Activated CD4-positive, alpha-beta T cell treated with anti-CD3 and anti-CD28 coated beads for 36 hours (primary cell): Measurements from ENCODE around the gene VSIG1. TPM values are rescaled to one million over a fixed set of nuclear protein-coding genes. Genes with fewer than 3 reads are reported as not detected.
A peak's percentile ranks its signal among the peaks of the same experiment; 100 is the strongest.

Source experiments
- ATAC-seq: fragments of 200-7000 bp; cut with Tn5 transposase; one replicate; pipeline ENCODE4 v1.10.0; 2021; ENCODE audit warnings: mild to moderate bottlenecking, moderate library complexity
- CTCF ChIA-PET: fragments of 350-600 bp; sonication (Branson Sonifier 250); formaldehyde crosslinking; loops from one replicate; lab custom pipeline; 2021; ENCODE audit warnings: antibody characterized with exemption; lab: Charles Lee
- POLR2A ChIA-PET: fragments of 350-600 bp; sonication (Branson Sonifier 250); formaldehyde crosslinking; loops from one replicate; lab custom pipeline; 2021; ENCODE audit warnings: antibody characterized with exemption, inconsistent platforms; lab: Charles Lee
- DNase-seq: peaks from one replicate; pipeline ENCODE4 v3.0.0-alpha.2; 2020
- H3K27ac Mint-ChIP-seq: one replicate; pipeline ENCODE4 v1.8.0; 2021; ENCODE audit warnings: mixed read lengths
- H3K27me3 Mint-ChIP-seq: one replicate; pipeline ENCODE4 v1.8.0; 2021; ENCODE audit warnings: mixed read lengths
- H3K36me3 Mint-ChIP-seq: one replicate; pipeline ENCODE4 v1.8.0; 2021; ENCODE audit warnings: low read depth, mixed read lengths
- H3K4me1 Mint-ChIP-seq: one replicate; pipeline ENCODE4 v1.8.0; 2021; ENCODE audit warnings: mixed read lengths
- H3K4me3 Mint-ChIP-seq: one replicate; pipeline ENCODE4 v1.8.0; 2021; ENCODE audit warnings: mild to moderate bottlenecking, moderate library complexity, mixed read lengths
- H3K9me3 Mint-ChIP-seq: one replicate; pipeline ENCODE4 v1.8.0; 2021; ENCODE audit warnings: low read depth, mixed read lengths
- intact Hi-C, 2 experiments: fragments of 100-400 bp; cut with DNase I in 1 of 2; cut with micrococcal nuclease in 1 of 2; formaldehyde crosslinking; loops; one replicate each; pipeline versions ENCODE4 v1.14.2 to v1.15.1; 2022 to 2024; cut with DNase I, micrococcal nuclease
- total RNA-seq, 2 experiments: library from RNA; stranded (reverse); gene quantifications; one replicate each; pipeline ENCODE4 v1.2.3, GENCODE V29; 2021

Gene VSIG1
- total RNA-seq, 2 experiments from 2014 or later, result 0.75 to 2.1 TPM

- Mint-ChIP-seq H3K4me3 (no peak overlapping the region), H3K27me3 (no peaks in the 10 kb centered on the region), H3K36me3 (no peaks in the 10 kb centered on the region), H3K9me3 (no peaks in the 10 kb centered on the region), H3K27ac (no peak overlapping the region), H3K4me1 (peaks cover 63% of the 10 kb centered on the region)
- ATAC-seq (no peak), DNase-seq (no peak)
- CTCF ChIA-PET, result no interaction called here
- intact Hi-C loops, result no loop called here
- POLR2A ChIA-PET, result no interaction called here
Measured at GRCh38 chrX:108028854-108029253, 16.0 kb upstream of the VSIG1 start.

- intact Hi-C loops, result no loop called here
- ATAC-seq, result peak; percentile 79
- no peaks in the 10 kb centered on the region for H3K27me3 Mint-ChIP-seq
- no peaks in the 10 kb centered on the region for H3K9me3 Mint-ChIP-seq
- no peak overlapping the region for H3K4me3 Mint-ChIP-seq
- H3K27ac Mint-ChIP-seq, result peak overlapping the region; percentile 25
- peaks cover 60% of the 10 kb centered on the region for H3K4me1 Mint-ChIP-seq
- no peaks in the 10 kb centered on the region for H3K36me3 Mint-ChIP-seq
- POLR2A ChIA-PET, result interaction anchor here (0.7 kb wide), 1 partner anchor 23 kb away, joined by 3 read pairs; no protein-coding TSS in a partner anchor
- no peak for DNase-seq
- CTCF ChIA-PET, result interaction anchor here (0.7 kb wide), 1 partner anchor 9 kb away, joined by 3 read pairs; no protein-coding TSS in a partner anchor
Measured at GRCh38 chrX:108029928-108030711, 14.7 kb upstream of the VSIG1 start.

- H3K27ac Mint-ChIP-seq, result no peak overlapping the region
- no peaks in the 10 kb centered on the region for H3K9me3 Mint-ChIP-seq
- peaks cover 64% of the 10 kb centered on the region for H3K4me1 Mint-ChIP-seq
- H3K27me3 Mint-ChIP-seq, result no peaks in the 10 kb centered on the region
- H3K36me3 Mint-ChIP-seq, result no peaks in the 10 kb centered on the region
- intact Hi-C loops, result no loop called here
- no peak for DNase-seq
- H3K4me3 Mint-ChIP-seq, result no peak overlapping the region
- POLR2A ChIA-PET, result no interaction called here
- CTCF ChIA-PET, result interaction anchor here (1.0 to 1.9 kb wide), 2 partner anchors 11 to 12 kb away, joined by 4 to 5 read pairs; no protein-coding TSS in a partner anchor
- no peak for ATAC-seq
Measured at GRCh38 chrX:108032944-108033343, 11.9 kb upstream of the VSIG1 start.

- Mint-ChIP-seq H3K36me3 (no peaks in the 10 kb centered on the region), H3K4me1 (peaks cover 62% of the 10 kb centered on the region), H3K27me3 (no peaks in the 10 kb centered on the region), H3K4me3 (no peak overlapping the region), H3K27ac (no peak overlapping the region), H3K9me3 (no peaks in the 10 kb centered on the region)
- POLR2A ChIA-PET, result no interaction called here
- ATAC-seq (no peak), DNase-seq (no peak)
- CTCF ChIA-PET, result interaction anchor here (1.0 kb wide), 2 partner anchors 13 to 15 kb away, joined by 3 to 4 read pairs; no protein-coding TSS in a partner anchor
- intact Hi-C loops, result no loop called here
Measured at GRCh38 chrX:108033890-108034289, 11.0 kb upstream of the VSIG1 start.

- Mint-ChIP-seq H3K4me3 (no peak overlapping the region), H3K27ac (no peak overlapping the region), H3K9me3 (no peaks in the 10 kb centered on the region), H3K4me1 (peaks cover 55% of the 10 kb centered on the region), H3K27me3 (no peaks in the 10 kb centered on the region), H3K36me3 (no peaks in the 10 kb centered on the region)
- DNase-seq, result no peak
- CTCF ChIA-PET, result interaction anchor here (1.0 kb wide), 1 partner anchor 16 kb away, joined by 3 read pairs; no protein-coding TSS in a partner anchor
- intact Hi-C loops, result no loop called here
- POLR2A ChIA-PET, result no interaction called here
- ATAC-seq, result no peak
Measured at GRCh38 chrX:108034725-108035124, 10.1 kb upstream of the VSIG1 start.

- ChIA-PET POLR2A (no interaction called here), CTCF (interaction anchor here (1.4 to 1.8 kb wide), 2 partner anchors 12 to 14 kb away, joined by 3 to 4 read pairs; no protein-coding TSS in a partner anchor)
- no peaks in the 10 kb centered on the region for H3K9me3 Mint-ChIP-seq
- DNase-seq (no peak), ATAC-seq (peak; percentile 81)
- peaks cover 42% of the 10 kb centered on the region for H3K4me1 Mint-ChIP-seq
- no peak overlapping the region for H3K4me3 Mint-ChIP-seq
- H3K27ac Mint-ChIP-seq, result no peak overlapping the region
- H3K27me3 Mint-ChIP-seq, result no peaks in the 10 kb centered on the region
- no peaks in the 10 kb centered on the region for H3K36me3 Mint-ChIP-seq
- intact Hi-C loops, result no loop called here
Measured at GRCh38 chrX:108036298-108036973, 8.4 kb upstream of the VSIG1 start.

- H3K36me3 Mint-ChIP-seq, result no peaks in the 10 kb centered on the region
- H3K27ac Mint-ChIP-seq, result no peak overlapping the region
- no peaks in the 10 kb centered on the region for H3K9me3 Mint-ChIP-seq
- intact Hi-C loops, result no loop called here
- peaks cover 8% of the 10 kb centered on the region for H3K4me1 Mint-ChIP-seq
- peaks cover 2% of the 10 kb centered on the region for H3K27me3 Mint-ChIP-seq
- no peak for ATAC-seq
- DNase-seq, result no peak
- CTCF ChIA-PET, result no interaction called here
- H3K4me3 Mint-ChIP-seq, result no peak overlapping the region
- POLR2A ChIA-PET, result no interaction called here
Measured at GRCh38 chrX:108049649-108050048, 4.8 kb downstream of the VSIG1 start.

GRCh38 chrX:108053218-108053617 is 8.4 kb downstream of the VSIG1 start:
- ChIA-PET CTCF (interaction anchor here (0.7 to 1.6 kb wide), 2 partner anchors 31 to 396 kb away, joined by 4 to 5 read pairs; no protein-coding TSS in a partner anchor), POLR2A (no interaction called here)
- intact Hi-C loops, result loop anchor here in 1 of 2 experiments (2.0 kb wide), 1 partner anchor 30 kb away; no protein-coding TSS in a partner anchor
- ATAC-seq (peak; percentile 84), DNase-seq (no peak)
- H3K9me3 Mint-ChIP-seq, result no peaks in the 10 kb centered on the region
- peaks cover 6% of the 10 kb centered on the region for H3K4me1 Mint-ChIP-seq
- H3K27me3 Mint-ChIP-seq, result peaks cover 2% of the 10 kb centered on the region
- no peak overlapping the region for H3K4me3 Mint-ChIP-seq
- peaks cover 6% of the 10 kb centered on the region for H3K36me3 Mint-ChIP-seq
- H3K27ac Mint-ChIP-seq, result no peak overlapping the region

- no peak for DNase-seq
- intact Hi-C loops, result no loop called here
- H3K27me3 Mint-ChIP-seq, result peaks cover 2% of the 10 kb centered on the region
- peaks cover 13% of the 10 kb centered on the region for H3K36me3 Mint-ChIP-seq
- no peak overlapping the region for H3K4me3 Mint-ChIP-seq
- no peak overlapping the region for H3K27ac Mint-ChIP-seq
- H3K9me3 Mint-ChIP-seq, result no peaks in the 10 kb centered on the region
- ChIA-PET CTCF (interaction anchor here (0.9 kb wide), 1 partner anchor 15 kb away, joined by 3 read pairs; no protein-coding TSS in a partner anchor), POLR2A (no interaction called here)
- ATAC-seq, result no peak
- peaks cover 14% of the 10 kb centered on the region for H3K4me1 Mint-ChIP-seq
Measured at GRCh38 chrX:108055546-108055945, 10.7 kb downstream of the VSIG1 start.

- ChIA-PET POLR2A (no interaction called here), CTCF (interaction anchor here (0.8 to 1.4 kb wide), 3 partner anchors 38 to 58 kb away, joined by 3 to 4 read pairs (median 3); no protein-coding TSS in a partner anchor)
- ATAC-seq, result no peak
- H3K36me3 Mint-ChIP-seq, result peaks cover 13% of the 10 kb centered on the region
- peaks cover 10% of the 10 kb centered on the region for H3K4me1 Mint-ChIP-seq
- H3K27me3 Mint-ChIP-seq, result no peaks in the 10 kb centered on the region
- no peak for DNase-seq
- no peaks in the 10 kb centered on the region for H3K9me3 Mint-ChIP-seq
- no peak overlapping the region for H3K4me3 Mint-ChIP-seq
- H3K27ac Mint-ChIP-seq, result no peak overlapping the region
- intact Hi-C loops, result no loop called here
Measured at GRCh38 chrX:108059801-108060200, 14.9 kb downstream of the VSIG1 start.

- ATAC-seq (no peak), DNase-seq (no peak)
- Mint-ChIP-seq H3K9me3 (no peaks in the 10 kb centered on the region), H3K27ac (no peak overlapping the region), H3K27me3 (no peaks in the 10 kb centered on the region), H3K4me3 (no peak overlapping the region), H3K4me1 (peaks cover 8% of the 10 kb centered on the region), H3K36me3 (peaks cover 1% of the 10 kb centered on the region)
- intact Hi-C loops, result no loop called here
- ChIA-PET CTCF (no interaction called here), POLR2A (no interaction called here)
Measured at GRCh38 chrX:108064001-108064400, 19.1 kb downstream of the VSIG1 start.
